IPS-NIHi11 (cell line): Measurements from ENCODE around the gene SEC23A.
"Not testable (repeated sequence)": the region's sequence is repeated elsewhere in the genome, so short reads cannot be mapped to it uniquely, and the experiment has no call there.

Source experiments
- DNase-seq: peaks from one replicate; pipeline ENCODE4 v3.0.0; 2012; ENCODE audit warnings: mixed read lengths, low spot score

The SEC23A gene

GRCh38 chr14:39102969-39103957, at the start of gene SEC23A:
Gene SEC23A, minus strand, starts transcription at chr14:39103235. Its CDS starts 7,117 bp downstream, at chr14:39096118.
- peak; percentile 92 for DNase-seq

- no peak for DNase-seq
Measured at GRCh38 chr14:39145266-39145966, 42.4 kb upstream of the SEC23A start.

GRCh38 chr14:39143226-39143625, 40.2 kb upstream of the SEC23A start:
- not testable (repeated sequence) for DNase-seq

DNA sequence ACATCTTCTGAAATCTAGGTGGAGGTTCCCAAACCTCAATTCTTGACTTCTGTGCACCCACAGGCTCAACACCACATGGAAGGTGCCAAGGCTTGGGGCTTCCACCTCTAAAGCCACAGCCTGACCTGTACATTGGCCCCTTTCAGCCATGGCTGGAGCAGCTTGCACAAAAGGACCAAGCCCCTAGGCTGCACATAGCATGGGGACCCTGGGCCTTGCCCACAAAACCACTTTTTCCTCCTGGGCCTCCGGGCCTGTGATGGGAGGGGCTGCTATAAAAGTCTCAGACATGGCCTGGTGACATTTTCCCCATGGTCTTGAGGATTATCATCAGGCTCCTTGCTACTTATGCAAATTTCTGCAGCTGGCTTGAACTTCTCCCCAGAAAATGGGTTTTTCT, 38.6 kb upstream of the SEC23A start:
- not testable (repeated sequence) for DNase-seq

GRCh38 chr14:39140170-39140569, 37.1 kb upstream of the SEC23A start:
- peak; percentile 46 for DNase-seq

DNA sequence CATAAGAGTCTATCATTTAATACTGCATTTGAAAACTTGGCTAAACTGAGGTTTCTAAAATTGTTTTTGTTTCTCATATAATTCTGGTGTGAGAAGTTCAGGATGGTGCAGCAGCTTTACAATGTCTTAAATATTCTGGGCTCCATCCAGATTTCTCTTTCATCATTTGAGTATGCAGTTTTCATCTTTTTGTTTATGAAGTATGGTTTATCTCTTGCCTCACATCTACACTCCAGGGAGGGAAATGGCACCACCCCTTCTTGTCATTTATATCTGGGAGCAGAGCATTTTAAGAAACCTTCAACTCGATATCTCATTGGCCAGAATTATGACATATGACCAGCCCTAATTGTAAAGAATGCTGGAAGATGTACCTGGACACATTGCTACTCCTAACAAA, 35.4 kb upstream of the SEC23A start:
- no peak for DNase-seq

DNA sequence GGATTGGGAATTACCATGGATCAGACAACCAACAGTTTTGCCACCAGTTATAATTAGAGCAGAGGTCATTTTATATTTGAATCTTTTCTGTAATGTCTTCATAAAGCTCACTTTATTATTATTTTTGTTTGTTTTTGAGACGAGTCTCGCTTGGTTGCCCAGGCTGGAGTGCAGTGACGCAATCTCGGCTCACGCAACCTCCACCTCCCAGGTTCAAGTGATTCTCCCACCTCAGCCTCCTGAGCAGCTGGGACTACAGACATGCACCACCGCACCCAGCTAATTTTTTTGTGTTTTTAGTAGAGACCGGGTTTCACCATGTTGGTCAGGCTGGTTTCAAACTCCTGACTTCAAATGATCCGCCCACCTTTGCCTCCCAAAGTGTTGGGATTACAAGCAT, 34.8 kb upstream of the SEC23A start:
- DNase-seq = not testable (repeated sequence)

DNA sequence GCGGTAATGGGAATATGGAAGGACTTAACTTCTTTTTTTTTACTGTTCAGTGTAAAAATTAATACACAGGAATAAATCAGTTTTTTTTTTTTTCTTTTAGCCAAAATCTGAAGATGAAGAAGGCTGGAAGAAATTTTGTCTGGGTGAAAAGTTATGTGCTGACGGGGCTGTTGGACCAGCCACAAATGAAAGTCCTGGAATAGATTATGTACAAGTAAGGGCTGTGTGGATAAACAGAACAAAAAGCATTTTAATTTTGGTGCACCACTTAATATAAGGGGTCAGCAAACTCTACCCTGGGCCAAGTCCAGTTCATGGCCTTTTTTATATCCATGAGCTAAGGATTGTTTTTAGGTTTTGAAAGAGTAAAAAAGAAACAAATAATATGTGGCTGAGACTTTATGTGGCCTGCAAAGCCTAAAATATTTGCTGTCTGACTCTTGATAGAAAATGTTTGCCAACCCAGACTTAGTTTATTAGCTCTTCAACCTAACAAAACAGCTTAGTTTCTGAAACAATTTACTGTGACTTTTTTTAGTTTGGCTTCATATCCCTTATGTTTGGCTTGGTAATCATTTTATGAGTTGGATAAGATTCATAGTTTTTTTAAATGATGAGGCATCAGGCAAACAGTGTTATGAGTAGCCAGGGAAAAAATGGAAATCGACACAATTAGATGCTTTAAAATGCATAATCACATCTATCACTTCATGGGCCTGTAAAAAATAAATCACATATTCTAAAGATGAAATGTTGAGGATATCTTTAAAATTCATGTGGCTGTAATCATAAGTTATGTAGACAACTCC, 19.5 kb upstream of the SEC23A start:
- no peak for DNase-seq

- DNase-seq = peak; percentile 93
Measured at GRCh38 chr14:39114073-39114838, 11.2 kb upstream of the SEC23A start, which contains the start of gene GEMIN2. Gene GEMIN2, plus strand, starts transcription at chr14:39114323. Its CDS starts 16 bp downstream, at chr14:39114339.

DNA sequence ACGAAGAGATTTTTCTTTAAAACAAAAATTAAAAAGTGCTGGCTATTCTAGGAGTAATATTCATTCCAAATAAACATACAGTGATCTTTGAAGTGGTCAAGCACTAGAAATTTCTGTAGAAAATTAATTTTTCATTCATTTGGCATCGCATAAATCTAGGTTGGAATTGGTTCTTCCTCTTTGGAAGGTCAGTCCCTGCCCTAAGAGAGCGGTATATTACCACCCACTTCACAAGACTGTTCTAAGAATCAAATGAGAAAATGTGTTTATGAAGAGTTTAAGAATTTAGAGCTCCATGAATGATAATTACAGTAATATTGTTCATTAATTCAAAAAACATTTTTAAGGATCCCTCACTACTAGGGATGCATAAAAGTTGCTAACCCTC, 10.6 kb upstream of the SEC23A start:
- no peak for DNase-seq

- DNase-seq = no peak
Measured at GRCh38 chr14:39109893-39110715, 7.1 kb upstream of the SEC23A start.

DNA sequence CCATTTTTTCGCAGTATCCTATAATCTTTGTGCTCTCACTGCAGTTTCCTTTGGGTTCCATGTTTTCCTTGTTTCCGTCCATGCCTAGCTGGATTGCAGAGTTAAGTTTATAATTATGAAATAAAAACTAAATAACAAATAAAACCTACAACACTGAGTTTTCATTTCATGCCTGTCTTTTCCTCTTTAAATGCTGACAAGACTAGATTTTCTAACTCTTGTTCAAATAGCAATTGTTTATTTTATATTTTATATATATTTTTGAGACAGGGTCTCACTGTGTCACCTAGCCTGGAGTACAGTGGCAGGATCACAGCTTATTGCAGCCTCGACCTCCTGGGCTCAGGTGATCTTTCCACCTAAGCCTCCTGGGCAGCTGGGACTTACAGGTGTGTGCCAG, 5.8 kb upstream of the SEC23A start:
- DNase-seq = no peak

DNA sequence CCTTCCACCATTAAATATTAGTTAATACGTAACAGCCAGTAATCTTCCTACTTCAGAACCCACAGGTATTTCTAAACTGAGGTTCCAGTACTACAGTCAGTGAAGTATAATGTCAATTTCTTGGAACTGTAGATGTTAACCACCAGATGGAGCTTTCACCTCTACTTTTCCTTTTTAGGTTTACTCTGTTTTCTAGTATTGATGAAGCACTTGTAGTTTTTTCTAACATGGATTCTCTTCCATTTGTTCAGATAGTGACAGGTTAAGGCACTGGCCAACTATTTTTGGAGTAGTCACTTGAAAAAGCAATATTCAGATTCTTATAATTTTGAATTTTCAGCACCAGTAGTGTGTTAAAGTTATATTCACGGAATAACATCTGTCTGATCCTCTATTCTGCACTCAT, 4.6 kb upstream of the SEC23A start:
- DNase-seq = peak; percentile 34

- not testable (repeated sequence) for DNase-seq
Measured at GRCh38 chr14:39104078-39104801, 1.2 kb upstream of the SEC23A start.

GRCh38 chr14:39102265-39102968, 618 bp downstream of the SEC23A start:
- DNase-seq = no peak

DNA sequence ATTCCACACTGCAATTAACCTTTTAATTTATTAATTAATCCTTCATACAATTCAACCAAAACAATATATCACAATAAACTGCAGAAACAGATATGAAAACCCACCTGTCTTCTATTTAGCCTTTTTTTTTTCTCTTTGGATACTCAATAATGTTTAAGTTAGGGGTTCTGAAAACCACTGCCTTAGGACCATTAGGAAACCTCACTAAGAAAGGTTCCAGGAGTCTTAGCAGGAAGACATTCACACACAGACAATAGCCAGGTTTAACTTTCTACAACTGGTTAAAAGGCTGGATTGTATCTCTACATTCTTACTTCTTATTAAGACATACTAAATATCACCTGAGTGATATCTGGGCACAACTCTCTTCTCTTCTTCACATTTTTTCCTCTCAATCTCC, 3.3 kb downstream of the SEC23A start:
- no peak for DNase-seq

- DNase-seq = not testable (repeated sequence)
Measured at GRCh38 chr14:39099215-39099614, 3.8 kb downstream of the SEC23A start.

- peak; percentile 39 for DNase-seq
Measured at GRCh38 chr14:39097159-39097558, 5.9 kb downstream of the SEC23A start.

DNA sequence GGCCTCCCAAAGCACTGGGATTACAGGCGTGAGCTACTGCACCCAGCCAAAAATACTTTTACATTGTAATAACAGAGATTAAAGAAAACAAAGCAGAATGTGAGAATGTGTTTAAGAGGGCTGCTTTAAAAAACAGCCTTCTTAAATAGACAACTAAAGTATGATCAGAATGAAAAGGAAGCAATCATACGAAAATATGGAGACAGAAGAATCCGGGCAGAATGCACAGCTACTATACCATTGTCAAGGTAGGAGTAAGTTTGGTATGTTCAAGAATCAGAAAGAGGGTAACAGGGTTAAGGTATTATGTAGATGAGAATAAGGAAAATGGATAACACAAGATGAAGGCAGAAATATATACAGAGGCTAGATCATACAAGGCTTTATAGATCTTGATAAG, 8.5 kb downstream of the SEC23A start:
- DNase-seq = no peak
